BLaER1 treated with 17β-estradiol and CSF1 and Interleukin-3, amounts not matched to agents 10 nM and 100 nM (cell line): ENCODE data around the gene SIAE.

Experiments used
- H3K27ac ChIP-seq, 11 experiments: shearing (Covaris generic); formaldehyde crosslinking; 2 replicates each; pipeline ENCODE4 v1.8.1; 2022
- H3K27me3 ChIP-seq, 11 experiments: shearing (Covaris generic); formaldehyde crosslinking; 2 replicates each; pipeline ENCODE4 v1.8.1; 2022
- H3K36me3 ChIP-seq, 11 experiments: shearing (Covaris generic); formaldehyde crosslinking; 2 replicates each; pipeline ENCODE4 v1.8.1; 2022
- H3K4me1 ChIP-seq, 10 experiments: shearing (Covaris generic); formaldehyde crosslinking; 2 replicates each; pipeline ENCODE4 v1.8.1; 2022
- H3K4me2 ChIP-seq, 11 experiments: shearing (Covaris generic); formaldehyde crosslinking; 2 replicates each; pipeline ENCODE4 v1.8.1; 2022
- H3K4me3 ChIP-seq, 10 experiments: shearing (Covaris generic); formaldehyde crosslinking; 2 replicates each; pipeline ENCODE4 v1.8.1; 2022
- H3K9ac ChIP-seq, 11 experiments: shearing (Covaris generic); formaldehyde crosslinking; 2 replicates each; pipeline ENCODE4 v1.8.1; 2022
- H3K9me3 ChIP-seq, 11 experiments: shearing (Covaris generic); formaldehyde crosslinking; replicated peaks in 1 of 11; 2 replicates each; pipeline ENCODE4 v1.8.1; 2022
- H4K20me1 ChIP-seq, 11 experiments: shearing (Covaris generic); formaldehyde crosslinking; 2 replicates each; pipeline ENCODE4 v1.8.1; 2022
- Cebpa-rat ChIP-seq, 11 experiments: shearing (Covaris generic); IDR thresholded peaks; 2 replicates each; pipeline ENCODE4 v1.8.1; 2022

SIAE gene

DNA sequence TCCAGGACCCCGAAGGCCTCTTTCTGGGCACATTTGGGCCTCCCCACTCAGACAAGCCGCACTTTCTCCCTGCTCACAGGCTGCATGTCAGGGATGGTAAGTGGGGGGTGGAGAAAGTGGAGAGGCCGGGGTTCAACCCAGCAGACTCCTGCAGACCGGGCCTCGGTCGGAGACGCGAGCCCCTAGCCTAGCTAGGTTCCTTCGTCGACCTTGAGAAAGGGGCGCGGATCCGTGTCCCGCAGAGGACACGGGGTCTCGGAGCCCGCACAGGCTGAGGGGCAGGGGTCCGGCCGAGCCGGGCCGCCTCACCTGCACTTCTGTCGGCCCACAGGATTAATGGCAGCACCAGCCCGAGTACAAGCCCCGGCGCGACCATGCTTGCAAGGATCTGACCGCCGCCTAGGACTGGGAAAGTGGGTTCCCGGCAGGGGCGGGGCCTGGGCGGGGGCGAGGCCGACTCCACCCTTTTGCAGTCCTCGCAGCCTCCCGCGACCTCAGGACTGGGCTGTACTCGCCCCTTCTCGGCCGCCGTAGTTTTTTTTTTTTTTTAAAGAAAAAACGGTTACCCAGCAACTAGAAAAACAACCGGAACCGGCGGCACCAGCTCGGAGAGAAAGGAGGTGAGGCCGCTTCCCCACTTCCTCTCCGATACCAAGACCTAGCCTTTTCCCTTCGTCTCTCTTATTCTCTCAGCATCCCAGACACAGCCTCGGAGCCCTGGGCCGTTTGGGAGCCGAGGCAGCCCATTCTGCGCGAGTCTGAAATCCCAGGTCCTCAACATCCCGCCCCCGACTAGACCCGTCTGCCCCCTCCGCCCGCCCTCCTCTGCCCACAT, at the start of gene SIAE, which contains the start of gene SPA17:
SIAE (minus strand) TSS at position 407 of the 835 bp plus-strand sequence; CDS start at position 376, 31 bp downstream.
SPA17 (plus strand) TSS at position 572 of the 835 bp plus-strand sequence. CDS start 1,361 bp downstream, outside the sequence.
- no peaks in the 10 kb centered on the region for H3K27me3 ChIP-seq
- peaks cover 0 to 1% (median 0%) of the 10 kb centered on the region in 11 experiments; a peak in 1 of 22 replicates for H3K36me3 ChIP-seq
- peak within 1 kb of the TSS; percentile 65 to 89 (median 76) for H3K27ac ChIP-seq
- no peaks in the 10 kb centered on the region for H3K9me3 ChIP-seq
- peaks cover 55 to 78% (median 70%) of the 10 kb centered on the region in 10 experiments for H3K4me1 ChIP-seq
- H3K4me2 ChIP-seq = peak within 1 kb of the TSS; percentile 85 to 98 (median 95)
- H3K9ac ChIP-seq = peak within 1 kb of the TSS; percentile 77 to 90 (median 85)
- H4K20me1 ChIP-seq = peaks cover 0 to 4% (median 0%) of the 10 kb centered on the region in 11 experiments; a peak in 1 of 22 replicates
- no peak for TF ChIP-seq Cebpa-rat (IDR thresholded peaks at IDR 0.05)
- H3K4me3 ChIP-seq = peak within 1 kb of the TSS; percentile 69 to 86 (median 77)

GRCh38 chr11:124722176-124722575, 48.6 kb upstream of the SIAE start:
- no peak for TF ChIP-seq Cebpa-rat (IDR thresholded peaks at IDR 0.05)
- H4K20me1 ChIP-seq = peaks cover 0 to 16% (median 10%) of the 10 kb centered on the region in 11 experiments; a peak in 14 of 22 replicates
- no peak overlapping the region; a peak in 1 of 22 replicates for H3K9ac ChIP-seq
- peak overlapping the region; percentile 87 to 98 (median 95) for H3K4me2 ChIP-seq
- peaks cover 28 to 34% (median 31%) of the 10 kb centered on the region in 11 experiments for H3K27me3 ChIP-seq
- H3K36me3 ChIP-seq = no peaks in the 10 kb centered on the region
- peak overlapping the region in 4 of 10 experiments; percentile 6 to 16 (median 13); a peak in 5 of 20 replicates for H3K4me3 ChIP-seq
- no peaks in the 10 kb centered on the region for H3K9me3 ChIP-seq
- no peak overlapping the region for H3K27ac ChIP-seq
- peaks cover 89 to 100% (median 95%) of the 10 kb centered on the region in 10 experiments for H3K4me1 ChIP-seq

DNA sequence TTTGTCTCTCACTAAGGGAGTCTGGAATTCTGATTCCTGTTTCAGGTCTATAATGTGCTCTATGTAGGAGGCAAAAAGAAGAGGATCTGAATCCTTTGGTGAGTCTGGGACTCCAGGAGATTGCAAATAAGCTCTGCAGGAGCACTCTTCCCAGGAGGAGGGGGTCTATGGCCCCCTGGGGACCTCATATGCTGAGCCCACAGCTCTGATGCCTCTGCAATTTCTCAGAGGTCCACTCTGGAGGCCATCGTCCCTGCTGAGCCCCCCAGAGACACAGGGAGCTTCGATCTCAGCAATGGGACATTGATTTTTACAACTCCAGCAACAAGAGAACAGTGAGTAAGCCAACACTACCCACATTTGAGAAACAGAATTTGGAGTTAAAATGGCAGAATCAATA, 46.0 kb upstream of the SIAE start:
- Histone ChIP-seq H3K4me1 (peaks cover 73 to 87% (median 80%) of the 10 kb centered on the region in 10 experiments), H3K4me2 (peak overlapping the region in 7 of 11 experiments; percentile 26 to 98 (median 96); a peak in 9 of 22 replicates), H3K36me3 (no peaks in the 10 kb centered on the region), H3K4me3 (no peak overlapping the region), H3K9me3 (no peaks in the 10 kb centered on the region), H3K27me3 (peaks cover 43 to 55% (median 50%) of the 10 kb centered on the region in 11 experiments), H3K9ac (no peak overlapping the region), H3K27ac (no peak overlapping the region), H4K20me1 (peaks cover 0 to 16% (median 10%) of the 10 kb centered on the region in 11 experiments; a peak in 14 of 22 replicates)
- no peak for TF ChIP-seq Cebpa-rat (IDR thresholded peaks at IDR 0.05)

DNA sequence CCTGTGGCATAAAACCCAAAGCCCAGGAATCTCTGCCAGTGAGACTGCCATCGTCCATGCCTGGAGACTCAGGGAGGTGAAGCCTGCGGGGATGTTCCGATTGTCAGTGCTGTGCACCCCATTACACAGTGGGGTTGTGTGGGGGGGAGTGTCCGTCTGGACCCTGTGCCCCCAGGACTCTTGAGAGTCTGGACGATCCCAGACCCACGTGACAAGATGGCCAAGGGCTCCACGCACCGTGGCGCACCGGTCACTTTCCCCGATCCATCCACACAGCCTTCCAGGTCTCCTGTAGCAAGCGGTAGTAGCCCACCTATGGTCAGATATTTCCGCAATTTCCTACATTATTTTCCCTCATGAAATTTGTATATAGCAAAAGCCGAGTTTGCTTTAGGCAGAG, 45.3 kb upstream of the SIAE start:
- TF ChIP-seq Cebpa-rat (IDR thresholded peaks at IDR 0.05) = no peak
- no peak overlapping the region; a peak in 1 of 20 replicates for H3K4me3 ChIP-seq
- no peaks in the 10 kb centered on the region for H3K36me3 ChIP-seq
- peaks cover 66 to 79% (median 72%) of the 10 kb centered on the region in 10 experiments for H3K4me1 ChIP-seq
- no peak overlapping the region for H3K9ac ChIP-seq
- H3K4me2 ChIP-seq = peak overlapping the region; percentile 86 to 99 (median 96); a peak in 21 of 22 replicates
- peaks cover 43 to 59% (median 50%) of the 10 kb centered on the region in 11 experiments for H3K27me3 ChIP-seq
- no peak overlapping the region for H3K27ac ChIP-seq
- peaks cover 0 to 16% (median 10%) of the 10 kb centered on the region in 11 experiments; a peak in 14 of 22 replicates for H4K20me1 ChIP-seq
- no peaks in the 10 kb centered on the region for H3K9me3 ChIP-seq

DNA sequence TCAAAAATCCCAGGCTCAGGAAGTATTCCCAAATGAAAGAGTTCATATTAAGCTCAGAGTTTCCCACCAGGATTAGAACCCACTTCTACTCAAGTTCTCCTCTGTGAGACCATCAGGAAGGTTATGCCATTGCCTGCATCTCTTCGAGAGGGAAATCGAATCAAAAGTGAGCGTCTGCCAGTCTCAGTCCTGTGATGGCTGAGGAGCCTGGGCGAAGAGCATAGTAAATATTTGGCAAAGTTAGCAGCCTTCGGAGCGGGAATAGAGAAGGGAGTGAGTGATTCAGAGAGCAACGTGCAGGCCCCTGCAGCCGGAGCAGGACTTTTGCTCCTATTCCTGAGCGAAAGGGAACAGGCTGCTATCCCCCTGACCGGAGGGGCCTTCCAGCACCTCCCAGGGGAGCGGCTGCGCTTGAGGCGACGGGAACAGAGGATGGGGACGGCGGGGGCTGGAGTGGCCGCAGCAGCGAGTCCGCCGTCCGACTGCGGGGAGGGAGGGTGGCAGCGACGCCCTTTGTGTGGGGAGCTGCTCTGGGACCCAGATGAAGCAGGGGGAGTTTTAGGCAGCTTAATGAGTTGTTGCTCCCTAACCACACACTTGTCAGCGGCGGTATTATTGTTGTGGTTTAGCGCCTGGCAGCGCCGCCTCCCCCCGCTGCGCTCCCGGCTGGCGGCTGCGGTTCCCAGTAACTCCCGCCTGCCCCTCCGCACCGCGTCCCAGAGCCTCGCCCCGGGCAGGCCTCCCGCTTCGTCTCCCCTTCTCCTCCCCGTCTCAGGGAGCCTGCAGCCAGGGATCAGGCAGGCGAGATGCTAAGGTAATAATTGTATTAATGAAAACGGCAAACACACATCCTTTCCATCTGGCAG, 44.5 kb upstream of the SIAE start:
- Histone ChIP-seq H3K27me3 (peaks cover 43 to 59% (median 50%) of the 10 kb centered on the region in 11 experiments), H3K9ac (peak overlapping the region in 9 of 11 experiments; percentile 2 to 44 (median 23); a peak in 9 of 22 replicates)

DNA sequence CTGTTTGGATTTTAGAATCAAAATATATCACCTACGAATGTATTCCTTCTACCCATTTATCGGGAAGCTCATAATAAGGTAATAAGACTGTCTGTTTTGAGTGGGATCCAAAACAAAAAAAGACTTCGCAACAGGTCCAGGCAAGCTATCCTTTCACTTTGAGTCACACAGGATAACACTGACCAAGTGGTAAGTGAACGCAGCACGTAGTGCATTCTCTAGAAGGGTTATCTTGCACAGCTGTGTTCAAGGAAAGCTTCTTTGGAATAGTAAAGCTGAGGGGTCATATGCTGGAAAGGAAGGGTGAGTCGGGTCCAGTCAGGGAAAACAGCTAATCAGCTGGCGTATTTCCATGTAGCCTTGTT, 43.9 kb upstream of the SIAE start:
- Histone ChIP-seq H3K27me3 (peaks cover 43 to 59% (median 50%) of the 10 kb centered on the region in 11 experiments), H3K27ac (no peak overlapping the region), H4K20me1 (peaks cover 0 to 16% (median 10%) of the 10 kb centered on the region in 11 experiments; a peak in 14 of 22 replicates), H3K4me3 (peak overlapping the region in 7 of 10 experiments; percentile 41 to 59 (median 49); a peak in 4 of 20 replicates), H3K4me1 (peaks cover 53 to 65% (median 58%) of the 10 kb centered on the region in 10 experiments), H3K9ac (0 out of 22 replicates have a peak overlapping the region, but pooled peaks of 1 of the 11 experiments have one; percentile 3), H3K36me3 (no peaks in the 10 kb centered on the region), H3K4me2 (peak overlapping the region; percentile 86 to 99 (median 96)), H3K9me3 (no peaks in the 10 kb centered on the region)
- TF ChIP-seq Cebpa-rat (IDR thresholded peaks at IDR 0.05) = no peak

More for the DNA sequence above, 44.5 kb upstream of the SIAE start:
- Histone ChIP-seq H3K4me2 (peak overlapping the region; percentile 86 to 99 (median 96)), H3K27ac (no peak overlapping the region), H3K9me3 (no peaks in the 10 kb centered on the region), H4K20me1 (peaks cover 0 to 16% (median 10%) of the 10 kb centered on the region in 11 experiments; a peak in 14 of 22 replicates), H3K36me3 (no peaks in the 10 kb centered on the region), H3K4me3 (peak overlapping the region; percentile 41 to 63 (median 50)), H3K4me1 (peaks cover 59 to 71% (median 65%) of the 10 kb centered on the region in 10 experiments)
- TF ChIP-seq Cebpa-rat (IDR thresholded peaks at IDR 0.05) = no peak

DNA sequence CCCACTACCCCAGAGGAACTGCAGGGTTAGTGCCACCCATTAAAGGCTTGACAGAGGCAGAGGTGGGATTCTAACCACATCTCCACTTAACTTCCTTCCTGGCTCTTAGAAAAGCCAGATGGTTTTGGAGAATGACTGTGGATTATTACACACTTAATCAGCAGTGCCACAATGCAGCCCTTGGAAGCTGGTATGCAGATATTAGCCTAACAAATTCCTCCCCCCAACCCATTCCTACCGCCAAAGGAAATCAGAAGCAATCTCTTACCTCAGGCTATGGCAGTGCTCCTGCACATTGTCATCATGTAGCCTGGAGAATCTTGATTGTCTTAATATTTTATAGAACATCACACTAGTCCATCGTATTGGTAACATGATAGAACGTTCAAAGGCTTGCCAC, 43.1 kb upstream of the SIAE start:
- H4K20me1 ChIP-seq = peaks cover 0 to 16% (median 10%) of the 10 kb centered on the region in 11 experiments; a peak in 14 of 22 replicates
- H3K27me3 ChIP-seq = peaks cover 43 to 59% (median 50%) of the 10 kb centered on the region in 11 experiments
- no peak overlapping the region for H3K27ac ChIP-seq
- no peak overlapping the region for H3K9ac ChIP-seq
- no peak overlapping the region for H3K4me3 ChIP-seq
- H3K36me3 ChIP-seq = no peaks in the 10 kb centered on the region
- peaks cover 44 to 57% (median 50%) of the 10 kb centered on the region in 10 experiments for H3K4me1 ChIP-seq
- no peaks in the 10 kb centered on the region for H3K9me3 ChIP-seq
- peak overlapping the region; percentile 18 to 99 (median 42); a peak in 20 of 22 replicates for H3K4me2 ChIP-seq
- no peak for TF ChIP-seq Cebpa-rat (IDR thresholded peaks at IDR 0.05)

DNA sequence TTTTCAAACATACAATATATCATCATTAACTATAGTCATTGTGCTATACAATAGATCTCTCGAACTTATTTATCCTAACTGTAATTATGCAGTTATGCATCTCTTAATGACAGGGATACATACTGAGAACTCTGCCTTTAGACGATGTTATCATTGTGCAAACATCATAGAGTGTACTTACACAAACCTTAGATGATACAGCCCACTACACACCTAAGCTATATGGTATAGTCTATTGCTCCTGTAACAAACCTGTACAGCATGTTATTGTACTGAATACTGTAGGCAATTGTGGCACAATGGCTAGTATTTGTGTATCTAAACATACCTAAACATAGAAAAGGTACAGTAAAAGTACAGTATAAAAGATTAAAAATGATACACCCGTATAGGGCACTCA, 38.9 kb upstream of the SIAE start:
- peaks cover 11 to 15% (median 13%) of the 10 kb centered on the region in 10 experiments for H3K4me1 ChIP-seq
- no peaks in the 10 kb centered on the region for H3K36me3 ChIP-seq
- no peak overlapping the region for H3K4me3 ChIP-seq
- peaks cover 11 to 19% (median 16%) of the 10 kb centered on the region in 11 experiments for H3K9me3 ChIP-seq
- H3K9ac ChIP-seq = no peak overlapping the region
- no peak overlapping the region for H3K4me2 ChIP-seq
- H3K27me3 ChIP-seq = peaks cover 12 to 31% (median 21%) of the 10 kb centered on the region in 11 experiments
- no peak overlapping the region for H3K27ac ChIP-seq
- H4K20me1 ChIP-seq = peaks cover 0 to 2% (median under 1%) of the 10 kb centered on the region in 11 experiments; a peak in 3 of 22 replicates
- no peak for TF ChIP-seq Cebpa-rat (IDR thresholded peaks at IDR 0.05)
